Duodenal mucosa (tissue), 2 donors: ENCODE data around the gene SPESP1.

Experiments
- H3K27ac ChIP-seq: one replicate; pipeline ENCODE4 v1.7.0; 2013; ENCODE audit warnings: low read depth, low read length
- H3K27me3 ChIP-seq, 2 donors: one replicate each; pipeline ENCODE4 v1.7.0; 2013; ENCODE audit warnings: low read length in 2 of 2, control low read depth in 1 of 2; ENCODE audit not compliant: insufficient read depth in 2 of 2, control insufficient read depth in 1 of 2
- H3K36me3 ChIP-seq, 2 donors: one replicate each; pipeline ENCODE4 v1.7.0; 2013; ENCODE audit warnings: low read length in 2 of 2, control low read depth in 1 of 2; ENCODE audit not compliant: insufficient read depth in 2 of 2, control insufficient read depth in 1 of 2
- H3K4me1 ChIP-seq, 2 donors: one replicate each; pipeline ENCODE4 v1.7.0; 2013; ENCODE audit warnings: low read length in 2 of 2, control low read depth in 1 of 2; ENCODE audit not compliant: insufficient read depth in 2 of 2, control insufficient read depth in 1 of 2
- H3K4me3 ChIP-seq, 2 donors: one replicate each; pipeline ENCODE4 v1.7.0; 2013; ENCODE audit warnings: low read length in 2 of 2, low read depth in 1 of 2
- H3K9ac ChIP-seq, 2 donors: one replicate each; pipeline ENCODE4 v1.7.0; 2013; ENCODE audit warnings: low read length in 2 of 2, low read depth in 1 of 2
- H3K9me3 ChIP-seq, 2 donors: one replicate each; pipeline ENCODE4 v1.7.0; 2013; ENCODE audit warnings: low read length in 2 of 2, control low read depth in 1 of 2; ENCODE audit not compliant: control insufficient read depth in 1 of 2

Gene SPESP1

GRCh38 chr15:68987676-68988075, 57.4 kb downstream of the SPESP1 start:
- no peaks in the 10 kb centered on the region for H3K4me1 ChIP-seq
- H3K27me3 ChIP-seq: no peaks in the 10 kb centered on the region
- H3K27ac ChIP-seq: no peak overlapping the region
- no peaks in the 10 kb centered on the region for H3K36me3 ChIP-seq
- no peak overlapping the region for H3K4me3 ChIP-seq
- no peaks in the 10 kb centered on the region for H3K9me3 ChIP-seq
- H3K9ac ChIP-seq: no peak overlapping the region

GRCh38 chr15:68989541-68990230, 59.4 kb downstream of the SPESP1 start:
- no peaks in the 10 kb centered on the region for H3K4me1 ChIP-seq
- H3K4me3 ChIP-seq: no peak overlapping the region
- H3K36me3 ChIP-seq: no peaks in the 10 kb centered on the region
- H3K27ac ChIP-seq: no peak overlapping the region
- no peaks in the 10 kb centered on the region for H3K27me3 ChIP-seq
- H3K9ac ChIP-seq: no peak overlapping the region
- H3K9me3 ChIP-seq: no peaks in the 10 kb centered on the region

- H3K4me3 ChIP-seq: no peak overlapping the region
- H3K9ac ChIP-seq: no peak overlapping the region
Measured at GRCh38 chr15:68990231-68990991, 60.1 kb downstream of the SPESP1 start.

GRCh38 chr15:68990992-68991500, 60.7 kb downstream of the SPESP1 start:
- Histone ChIP-seq H3K27ac (no peak overlapping the region), H3K9ac (no peak overlapping the region), H3K4me1 (no peaks in the 10 kb centered on the region), H3K9me3 (no peaks in the 10 kb centered on the region), H3K27me3 (no peaks in the 10 kb centered on the region), H3K4me3 (no peak overlapping the region), H3K36me3 (no peaks in the 10 kb centered on the region)

More at GRCh38 chr15:68990231-68990991, 60.1 kb downstream of the SPESP1 start:
- Histone ChIP-seq H3K36me3 (no peaks in the 10 kb centered on the region), H3K9me3 (no peaks in the 10 kb centered on the region), H3K4me1 (no peaks in the 10 kb centered on the region), H3K27ac (no peak overlapping the region), H3K27me3 (no peaks in the 10 kb centered on the region)

- Histone ChIP-seq H3K27me3 (no peaks in the 10 kb centered on the region), H3K9me3 (no peaks in the 10 kb centered on the region), H3K4me3 (no peak overlapping the region), H3K4me1 (no peaks in the 10 kb centered on the region), H3K36me3 (no peaks in the 10 kb centered on the region), H3K27ac (no peak overlapping the region), H3K9ac (no peak overlapping the region)
Measured at GRCh38 chr15:68991723-68992122, 61.4 kb downstream of the SPESP1 start.

- Histone ChIP-seq H3K4me3 (no peak overlapping the region), H3K27ac (no peak overlapping the region), H3K9ac (no peak overlapping the region), H3K36me3 (no peaks in the 10 kb centered on the region), H3K27me3 (no peaks in the 10 kb centered on the region), H3K4me1 (no peaks in the 10 kb centered on the region), H3K9me3 (no peaks in the 10 kb centered on the region)
Measured at GRCh38 chr15:68992696-68993095, 62.4 kb downstream of the SPESP1 start.

GRCh38 chr15:68993276-68993675, 63.0 kb downstream of the SPESP1 start:
- Histone ChIP-seq H3K9me3 (no peaks in the 10 kb centered on the region), H3K4me1 (no peaks in the 10 kb centered on the region), H3K4me3 (no peak overlapping the region), H3K9ac (no peak overlapping the region), H3K27ac (no peak overlapping the region), H3K27me3 (no peaks in the 10 kb centered on the region), H3K36me3 (no peaks in the 10 kb centered on the region)

- Histone ChIP-seq H3K27me3 (peaks cover 0 to 4% of the 10 kb centered on the region in 2 donors), H3K36me3 (no peaks in the 10 kb centered on the region), H3K9me3 (no peaks in the 10 kb centered on the region), H3K4me3 (no peak overlapping the region), H3K4me1 (no peaks in the 10 kb centered on the region), H3K9ac (no peak overlapping the region), H3K27ac (no peak overlapping the region)
Measured at GRCh38 chr15:68994149-68994548, 63.8 kb downstream of the SPESP1 start.

- Histone ChIP-seq H3K27ac (no peak overlapping the region), H3K4me1 (no peaks in the 10 kb centered on the region), H3K4me3 (no peak overlapping the region), H3K36me3 (no peaks in the 10 kb centered on the region), H3K27me3 (peaks cover 0 to 4% of the 10 kb centered on the region in 2 donors), H3K9me3 (no peaks in the 10 kb centered on the region), H3K9ac (no peak overlapping the region)
Measured at GRCh38 chr15:68994981-68995761, 64.8 kb downstream of the SPESP1 start.
